ENCODE results near the gene UFM1.
"Not testable (repeated sequence)": the region's sequence is repeated elsewhere in the genome, so short reads cannot be mapped to it uniquely, and the experiment has no call there.

The UFM1 gene

GRCh38 chr13:38366954-38367645 lies 17.4 kb downstream of the UFM1 start:
- no peak for DNase-seq

GRCh38 chr13:38369058-38369457 lies 19.4 kb downstream of the UFM1 start:
- no peak for DNase-seq

GRCh38 chr13:38370096-38370495 lies 20.4 kb downstream of the UFM1 start:
- not testable (repeated sequence) for DNase-seq

- DNase-seq, result no peak
Measured at GRCh38 chr13:38372820-38373383, 23.3 kb downstream of the UFM1 start.

- no peak for DNase-seq
Measured at GRCh38 chr13:38376546-38376945, 26.9 kb downstream of the UFM1 start.

GRCh38 chr13:38381890-38382289 lies 32.2 kb downstream of the UFM1 start:
- no peak for DNase-seq

- DNase-seq, result no peak
Measured at GRCh38 chr13:38382946-38383345, 33.3 kb downstream of the UFM1 start.

- DNase-seq, result no peak
Measured at GRCh38 chr13:38384171-38384570, 34.5 kb downstream of the UFM1 start.

GRCh38 chr13:38385153-38385891 lies 35.7 kb downstream of the UFM1 start:
- DNase-seq, result no peak

GRCh38 chr13:38386421-38386820 lies 36.8 kb downstream of the UFM1 start:
- DNase-seq, result no peak

- no peak for DNase-seq
Measured at GRCh38 chr13:38391341-38391740, 41.7 kb downstream of the UFM1 start.

- no peak for DNase-seq
Measured at GRCh38 chr13:38394777-38395496, 45.3 kb downstream of the UFM1 start.

GRCh38 chr13:38395497-38395788 lies 45.8 kb downstream of the UFM1 start:
- no peak for DNase-seq

- peak; percentile 5 for DNase-seq
Measured at GRCh38 chr13:38398711-38399493, 49.3 kb downstream of the UFM1 start.

GRCh38 chr13:38399535-38399934 lies 49.9 kb downstream of the UFM1 start:
- no peak for DNase-seq

- no peak for DNase-seq
Measured at GRCh38 chr13:38401276-38401675, 51.6 kb downstream of the UFM1 start.

- DNase-seq, result no peak
Measured at GRCh38 chr13:38405216-38405615, 55.6 kb downstream of the UFM1 start.

- DNase-seq, result no peak
Measured at GRCh38 chr13:38409771-38410170, 60.1 kb downstream of the UFM1 start.

GRCh38 chr13:38412266-38412665 lies 62.6 kb downstream of the UFM1 start:
- DNase-seq, result no peak
